H54 (cell line): Measurements from ENCODE around the gene BPGM.
"Not testable (repeated sequence)": the region's sequence is repeated elsewhere in the genome, so short reads cannot be mapped to it uniquely, and the experiment has no call there.

Source experiments
- DNase-seq: peaks from one replicate; pipeline ENCODE4 v3.0.0; 2011; ENCODE audit warnings: low spot score, mixed read lengths; ENCODE audit not compliant: insufficient read length
- FAIRE-seq: peaks from 3 replicates; lab custom pipeline; 2011; peaks lifted over from hg19 to GRCh38; lab: Jason Lieb, UNC
- POLR2A ChIP-seq: IDR thresholded peaks from 2 replicates; pipeline ENCODE4 v1.6.1; 2011; ENCODE audit warnings: low read depth, mild to moderate bottlenecking, low read length

BPGM gene

GRCh38 chr7:134662166-134662870, 15.7 kb downstream of the BPGM start:
- DNase-seq (no peak), FAIRE-seq (no peak)
- TF ChIP-seq POLR2A = no peak

- FAIRE-seq (no peak), DNase-seq (no peak)
- no peak for TF ChIP-seq POLR2A
Measured at GRCh38 chr7:134662871-134663205, 16.2 kb downstream of the BPGM start.

- not testable (repeated sequence) for DNase-seq, FAIRE-seq
Measured at GRCh38 chr7:134665045-134665444, 18.4 kb downstream of the BPGM start.

GRCh38 chr7:134667899-134668298, 21.2 kb downstream of the BPGM start:
- no peak for TF ChIP-seq POLR2A
- DNase-seq (no peak), FAIRE-seq (no peak)

- no peak for FAIRE-seq
- no peak for DNase-seq
- no peak for TF ChIP-seq POLR2A
Measured at GRCh38 chr7:134669388-134669787, 22.7 kb downstream of the BPGM start.

GRCh38 chr7:134669845-134670373, 23.3 kb downstream of the BPGM start:
- no peak for TF ChIP-seq POLR2A
- peak; percentile 56 for DNase-seq
- peak; percentile 99 for FAIRE-seq

GRCh38 chr7:134671609-134672008, 25.0 kb downstream of the BPGM start:
- no peak for FAIRE-seq
- TF ChIP-seq POLR2A = no peak
- no peak for DNase-seq

GRCh38 chr7:134674424-134674823, 27.8 kb downstream of the BPGM start:
- DNase-seq = no peak
- FAIRE-seq = no peak
- no peak for TF ChIP-seq POLR2A

- FAIRE-seq (no peak), DNase-seq (no peak)
- TF ChIP-seq POLR2A = no peak
Measured at GRCh38 chr7:134676743-134677142, 30.1 kb downstream of the BPGM start.

- DNase-seq (no peak), FAIRE-seq (no peak)
- TF ChIP-seq POLR2A = no peak
Measured at GRCh38 chr7:134678115-134678514, 31.5 kb downstream of the BPGM start.

- no peak for DNase-seq
- FAIRE-seq = no peak
- no peak for TF ChIP-seq POLR2A
Measured at GRCh38 chr7:134679006-134679405, 32.4 kb downstream of the BPGM start.

- no peak for DNase-seq
Measured at GRCh38 chr7:134684165-134684564, 37.5 kb downstream of the BPGM start.

GRCh38 chr7:134685250-134685649, 38.6 kb downstream of the BPGM start:
- TF ChIP-seq POLR2A = no peak
- FAIRE-seq (no peak), DNase-seq (no peak)

More at GRCh38 chr7:134684165-134684564, 37.5 kb downstream of the BPGM start:
- TF ChIP-seq POLR2A = no peak
- FAIRE-seq = no peak

- FAIRE-seq = no peak
- no peak for DNase-seq
Measured at GRCh38 chr7:134686786-134687185, 40.1 kb downstream of the BPGM start.

GRCh38 chr7:134689550-134689949, 42.9 kb downstream of the BPGM start:
- not testable (repeated sequence) for DNase-seq, FAIRE-seq

More at GRCh38 chr7:134686786-134687185, 40.1 kb downstream of the BPGM start:
- TF ChIP-seq POLR2A = no peak

- DNase-seq = no peak
- no peak for FAIRE-seq
- no peak for TF ChIP-seq POLR2A
Measured at GRCh38 chr7:134690016-134690415, 43.4 kb downstream of the BPGM start.
